Measurements from ENCODE around the gene KNSTRN. TPM values are rescaled to one million over a fixed set of nuclear protein-coding genes. Genes with fewer than 3 reads are reported as not detected.
A peak's percentile ranks its signal among the peaks of the same experiment; 100 is the strongest.

Gene KNSTRN
- total and polyA plus RNA-seq, 7 donors, result 5.0 to 18.9 (median 6.8) TPM

DNA sequence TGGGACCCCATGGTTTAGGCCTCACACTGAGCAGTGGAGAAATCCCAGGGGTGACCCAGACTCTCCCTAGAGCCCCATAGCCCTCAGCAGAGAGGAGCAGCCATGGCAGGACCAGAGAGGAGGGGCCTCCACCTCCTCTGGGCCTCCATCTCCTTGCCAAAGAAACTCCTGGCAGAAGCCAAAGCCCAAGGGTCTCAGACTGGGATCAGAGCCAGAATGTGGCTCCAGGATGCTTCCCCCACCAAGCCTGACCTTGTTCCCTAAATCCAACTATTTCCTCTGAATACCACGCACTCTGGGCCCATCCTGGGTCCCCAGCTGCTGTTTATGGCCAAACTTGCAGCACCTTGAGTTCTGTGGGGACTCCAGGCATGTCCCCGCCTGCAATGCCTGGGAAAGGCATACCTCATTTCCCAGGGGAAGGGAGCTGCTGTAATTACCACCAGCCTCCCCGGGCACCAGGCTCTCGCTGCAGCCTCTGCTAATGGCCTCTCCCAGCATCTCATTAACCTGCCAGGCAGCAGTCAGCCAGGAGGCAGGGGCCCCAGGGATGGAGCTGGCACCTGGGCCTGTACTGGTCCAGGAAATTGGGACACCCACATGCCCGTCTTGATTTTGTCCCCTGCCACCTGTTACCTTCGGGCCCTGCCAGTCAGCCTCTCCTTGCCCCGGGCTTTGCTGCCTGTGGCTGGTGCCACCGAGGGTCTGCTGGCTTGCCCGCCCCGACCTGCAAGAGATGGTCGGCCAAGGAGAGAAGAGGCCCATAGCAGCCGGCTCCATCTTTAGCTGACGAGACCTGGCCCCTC lies 46.4 kb upstream of the KNSTRN start:
- intact Hi-C loops (cut with DNase I), result loop anchor here (10.0 kb wide), 1 partner anchor 861 kb away; no protein-coding TSS in a partner anchor
- H3K4me1 ChIP-seq, result peaks cover 0 to 100% (median 99%) of the 10 kb centered on the region in 4 donors
- peak overlapping the region; percentile 97 to 99 (median 99) for H3K27ac ChIP-seq
- no peak for DNase-seq
- H3K36me3 ChIP-seq, result peaks cover 17 to 28% (median 21%) of the 10 kb centered on the region in 4 donors
- no peak overlapping the region for H3K4me3 ChIP-seq
- H3K27me3 ChIP-seq, result no peaks in the 10 kb centered on the region
- TF ChIP-seq POLR2A (IDR thresholded peaks at IDR 0.05) (no peak), EP300 (IDR thresholded peaks at IDR 0.05) (no peak), POLR2AphosphoS5 (IDR thresholded peaks at IDR 0.05) (peak in 1 of 4 donors; percentile 4)
- TF ChIP-seq, protein P1, sequence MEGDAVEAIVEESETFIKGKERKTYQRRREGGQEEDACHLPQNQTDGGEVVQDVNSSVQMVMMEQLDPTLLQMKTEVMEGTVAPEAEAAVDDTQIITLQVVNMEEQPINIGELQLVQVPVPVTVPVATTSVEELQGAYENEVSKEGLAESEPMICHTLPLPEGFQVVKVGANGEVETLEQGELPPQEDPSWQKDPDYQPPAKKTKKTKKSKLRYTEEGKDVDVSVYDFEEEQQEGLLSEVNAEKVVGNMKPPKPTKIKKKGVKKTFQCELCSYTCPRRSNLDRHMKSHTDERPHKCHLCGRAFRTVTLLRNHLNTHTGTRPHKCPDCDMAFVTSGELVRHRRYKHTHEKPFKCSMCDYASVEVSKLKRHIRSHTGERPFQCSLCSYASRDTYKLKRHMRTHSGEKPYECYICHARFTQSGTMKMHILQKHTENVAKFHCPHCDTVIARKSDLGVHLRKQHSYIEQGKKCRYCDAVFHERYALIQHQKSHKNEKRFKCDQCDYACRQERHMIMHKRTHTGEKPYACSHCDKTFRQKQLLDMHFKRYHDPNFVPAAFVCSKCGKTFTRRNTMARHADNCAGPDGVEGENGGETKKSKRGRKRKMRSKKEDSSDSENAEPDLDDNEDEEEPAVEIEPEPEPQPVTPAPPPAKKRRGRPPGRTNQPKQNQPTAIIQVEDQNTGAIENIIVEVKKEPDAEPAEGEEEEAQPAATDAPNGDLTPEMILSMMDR (IDR thresholded peaks at IDR 0.05), result no peak
- WGBS, 2 donors, result 82 to 92% methylated on average over 13 of the region's 13 CpGs
- H3K9me3 ChIP-seq, result no peaks in the 10 kb centered on the region

DNA sequence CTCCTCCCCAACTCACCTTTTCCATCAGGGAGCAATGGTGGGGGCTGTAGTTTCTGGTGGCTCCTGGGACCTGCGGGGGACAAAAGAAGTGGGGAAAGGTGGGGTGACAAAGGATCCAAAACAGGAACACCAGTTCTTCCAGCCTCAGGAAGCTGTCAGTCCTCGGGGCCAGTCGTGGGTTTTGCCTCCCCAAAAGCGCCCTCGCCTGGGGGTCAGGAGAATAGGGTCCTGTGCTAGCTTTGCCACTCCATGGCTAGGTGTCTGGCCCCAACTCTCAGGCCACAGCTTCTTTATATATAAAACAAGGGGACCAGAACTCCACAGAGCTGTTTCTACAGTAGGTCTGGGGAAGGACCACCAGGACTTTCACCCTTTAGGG lies 45.8 kb upstream of the KNSTRN start:
- Histone ChIP-seq H3K9me3 (no peaks in the 10 kb centered on the region), H3K36me3 (peaks cover 17 to 28% (median 21%) of the 10 kb centered on the region in 4 donors), H3K27me3 (no peaks in the 10 kb centered on the region), H3K27ac (peak overlapping the region; percentile 97 to 99 (median 99)), H3K4me3 (no peak overlapping the region), H3K4me1 (peaks cover 0 to 100% (median 99%) of the 10 kb centered on the region in 4 donors)
- no peak for TF ChIP-seq POLR2A (IDR thresholded peaks at IDR 0.05)
- no peak for TF ChIP-seq POLR2AphosphoS5 (IDR thresholded peaks at IDR 0.05)
- TF ChIP-seq EP300 (IDR thresholded peaks at IDR 0.05), result no peak
- TF ChIP-seq, protein P1 (IDR thresholded peaks at IDR 0.05), result no peak
- no peak for DNase-seq
- intact Hi-C loops (cut with DNase I), result loop anchor here (10.0 kb wide), 1 partner anchor 862 kb away; no protein-coding TSS in a partner anchor
- WGBS, 2 donors, result 60 to 81% methylated on average over 5 of the region's 5 CpGs

DNA sequence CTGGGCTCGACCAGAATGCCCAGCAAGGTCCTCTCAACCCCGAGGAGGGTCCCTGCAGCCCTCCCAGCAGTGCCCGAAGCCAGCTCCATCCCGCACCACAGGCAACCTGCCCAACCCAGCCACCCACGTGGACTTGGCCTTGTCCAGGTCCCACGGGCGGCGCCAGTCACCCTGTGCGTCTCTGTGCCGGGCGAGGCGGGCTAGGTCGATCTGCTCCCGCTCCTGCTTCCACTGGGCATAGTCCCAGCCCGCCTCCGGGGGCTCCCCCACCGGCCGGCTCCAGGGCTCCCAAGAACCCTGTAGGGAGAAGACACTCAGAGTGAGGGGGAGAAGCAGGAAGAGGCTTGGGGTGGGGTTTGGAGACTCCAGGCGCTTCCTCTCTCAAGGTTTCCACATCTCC lies 44.9 kb upstream of the KNSTRN start:
- peak; percentile 84 for DNase-seq
- intact Hi-C loops (cut with DNase I), result loop anchor here (10.0 kb wide), 1 partner anchor 863 kb away; no protein-coding TSS in a partner anchor
- H3K27me3 ChIP-seq, result no peaks in the 10 kb centered on the region
- 66 to 80% methylated on average over 19 of the region's 19 CpGs for WGBS, 2 donors
- peaks cover 0 to 100% (median 99%) of the 10 kb centered on the region in 4 donors for H3K4me1 ChIP-seq
- H3K36me3 ChIP-seq, result peaks cover 17 to 28% (median 21%) of the 10 kb centered on the region in 4 donors
- H3K9me3 ChIP-seq, result no peaks in the 10 kb centered on the region
- H3K27ac ChIP-seq, result peak overlapping the region; percentile 97 to 99 (median 99)
- TF ChIP-seq POLR2A (IDR thresholded peaks at IDR 0.05) (no peak), POLR2AphosphoS5 (IDR thresholded peaks at IDR 0.05) (peak in 2 of 4 donors; percentile 23 to 40)
- peak overlapping the region; percentile 9 to 66 (median 62) for H3K4me3 ChIP-seq

DNA sequence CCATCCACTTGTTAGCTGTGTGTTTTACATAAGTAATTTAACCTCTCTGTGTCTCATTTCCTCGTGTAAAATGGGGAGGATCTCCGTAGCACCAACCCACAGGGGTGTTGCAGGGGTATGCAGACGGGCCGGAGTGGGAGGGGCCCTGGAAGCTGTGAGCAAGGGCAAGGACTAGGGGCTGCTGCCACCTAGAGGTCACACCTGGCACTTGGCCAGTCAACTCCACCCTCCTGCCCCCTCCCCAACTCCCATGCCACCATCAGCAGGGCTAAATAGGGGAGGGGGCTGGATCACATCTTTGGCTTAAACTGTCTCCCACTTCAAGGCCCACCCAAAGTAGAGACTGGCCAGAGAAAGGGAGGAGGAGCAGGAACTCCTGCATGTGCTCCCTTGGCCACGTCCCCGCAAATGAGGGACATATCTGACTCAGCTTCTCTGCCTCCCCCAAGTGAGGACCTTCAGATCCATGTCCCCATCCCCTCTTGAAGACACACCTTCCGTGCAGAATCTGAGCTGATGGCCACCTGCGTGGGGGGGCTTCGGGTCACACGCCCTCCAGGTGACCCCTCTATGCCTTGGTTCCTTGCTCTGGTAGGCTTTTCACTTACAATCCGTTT lies 44.4 kb upstream of the KNSTRN start:
- Histone ChIP-seq H3K27me3 (no peaks in the 10 kb centered on the region), H3K36me3 (peaks cover 17 to 28% (median 21%) of the 10 kb centered on the region in 4 donors), H3K27ac (peak overlapping the region; percentile 97 to 99 (median 99)), H3K9me3 (no peaks in the 10 kb centered on the region), H3K4me1 (peaks cover 0 to 100% (median 99%) of the 10 kb centered on the region in 4 donors), H3K4me3 (peak overlapping the region in 3 of 4 donors; percentile 59 to 66 (median 64))
- DNase-seq, result peak; percentile 94
- 44 to 48% methylated on average over 11 of the region's 11 CpGs for WGBS, 2 donors
- TF ChIP-seq POLR2A (IDR thresholded peaks at IDR 0.05) (no peak), POLR2AphosphoS5 (IDR thresholded peaks at IDR 0.05) (no peak)
- TF ChIP-seq, protein P1 (IDR thresholded peaks at IDR 0.05), result peak in 3 of 4 experiments; percentile 49 to 62 (median 53)
- intact Hi-C loops (cut with DNase I), result loop anchor here (10.0 kb wide), 1 partner anchor 863 kb away; no protein-coding TSS in a partner anchor
